Right hindlimb (tissue), 1 donor: ENCODE measurements around the gene ESRRB.

ENCODE experiments used
- DNase-seq: peaks from one replicate; pipeline ENCODE4 v3.0.0-alpha.2; 2018

The ESRRB gene

GRCh38 chr14:76456200-76456599 lies 80.3 kb downstream of the ESRRB start:
- DNase-seq, result no peak

- DNase-seq, result no peak
Measured at GRCh38 chr14:76456891-76457586, 81.1 kb downstream of the ESRRB start.

- no peak for DNase-seq
Measured at GRCh38 chr14:76457841-76458240, 81.9 kb downstream of the ESRRB start.

DNA sequence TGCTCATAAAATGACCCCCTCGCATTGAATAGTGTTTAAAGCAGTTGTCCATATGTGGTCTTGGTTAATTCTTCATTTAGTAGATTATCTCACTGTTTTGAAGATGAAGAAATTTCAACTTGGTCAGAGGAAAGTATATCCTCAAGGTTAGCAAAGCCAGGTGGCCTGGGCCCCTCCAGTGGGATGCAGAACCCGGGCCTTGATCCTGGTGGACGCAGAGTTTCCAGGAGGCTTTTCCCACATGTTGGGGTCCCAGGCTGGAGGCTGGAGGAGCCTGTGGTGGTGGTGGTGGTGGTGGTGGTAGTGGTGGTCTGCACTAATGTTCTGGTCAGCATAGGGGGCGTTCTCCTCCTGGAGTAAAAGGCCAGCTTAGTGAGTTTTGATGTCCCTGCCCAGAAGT lies 85.9 kb downstream of the ESRRB start:
- no peak for DNase-seq

- no peak for DNase-seq
Measured at GRCh38 chr14:76462330-76462729, 86.4 kb downstream of the ESRRB start.

- no peak for DNase-seq
Measured at GRCh38 chr14:76463105-76463504, 87.2 kb downstream of the ESRRB start.

DNA sequence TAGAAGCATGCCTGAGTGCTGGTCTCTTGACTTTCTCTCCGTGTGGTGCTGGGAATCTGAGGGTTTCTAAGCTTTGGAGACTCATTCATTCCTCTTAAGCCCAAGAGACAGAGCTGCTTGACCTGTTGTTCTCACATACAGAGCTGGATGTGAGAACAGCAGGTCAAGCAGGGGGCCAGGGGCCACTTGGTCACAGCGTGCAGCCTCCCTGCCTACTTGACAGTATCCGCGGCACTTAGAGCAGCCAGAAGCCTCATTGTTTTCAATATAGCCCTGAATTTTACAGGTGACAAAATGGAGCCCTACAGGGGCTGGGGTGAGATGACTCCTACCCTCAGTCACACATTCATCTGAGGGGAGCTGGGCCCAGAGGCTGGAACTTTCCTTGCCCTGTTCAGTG lies 88.9 kb downstream of the ESRRB start:
- DNase-seq, result no peak

DNA sequence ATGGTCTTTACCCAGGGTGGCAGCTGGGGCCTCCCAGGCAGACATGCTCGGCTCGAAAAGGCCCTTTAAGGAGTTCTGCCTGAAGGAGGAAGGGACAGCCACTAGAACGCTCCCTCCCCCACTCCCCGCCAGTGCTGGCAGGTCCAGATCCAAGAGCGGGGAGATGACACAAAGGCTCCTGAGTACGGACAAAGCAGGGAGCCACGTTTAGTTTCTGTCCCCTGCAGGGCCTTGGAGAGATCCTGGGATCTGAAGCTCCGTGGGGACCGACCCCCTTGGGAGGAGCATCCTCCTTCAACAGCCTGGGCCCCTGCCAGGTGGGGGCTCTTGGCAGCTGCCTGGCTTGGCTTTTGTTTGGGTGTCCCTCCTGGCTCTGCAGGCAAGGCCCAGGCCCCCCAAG lies 89.7 kb downstream of the ESRRB start:
- no peak for DNase-seq

- peak; percentile 81 for DNase-seq
Measured at GRCh38 chr14:76467711-76468155, 91.8 kb downstream of the ESRRB start.

GRCh38 chr14:76472199-76472723 lies 96.3 kb downstream of the ESRRB start:
- DNase-seq, result no peak

DNA sequence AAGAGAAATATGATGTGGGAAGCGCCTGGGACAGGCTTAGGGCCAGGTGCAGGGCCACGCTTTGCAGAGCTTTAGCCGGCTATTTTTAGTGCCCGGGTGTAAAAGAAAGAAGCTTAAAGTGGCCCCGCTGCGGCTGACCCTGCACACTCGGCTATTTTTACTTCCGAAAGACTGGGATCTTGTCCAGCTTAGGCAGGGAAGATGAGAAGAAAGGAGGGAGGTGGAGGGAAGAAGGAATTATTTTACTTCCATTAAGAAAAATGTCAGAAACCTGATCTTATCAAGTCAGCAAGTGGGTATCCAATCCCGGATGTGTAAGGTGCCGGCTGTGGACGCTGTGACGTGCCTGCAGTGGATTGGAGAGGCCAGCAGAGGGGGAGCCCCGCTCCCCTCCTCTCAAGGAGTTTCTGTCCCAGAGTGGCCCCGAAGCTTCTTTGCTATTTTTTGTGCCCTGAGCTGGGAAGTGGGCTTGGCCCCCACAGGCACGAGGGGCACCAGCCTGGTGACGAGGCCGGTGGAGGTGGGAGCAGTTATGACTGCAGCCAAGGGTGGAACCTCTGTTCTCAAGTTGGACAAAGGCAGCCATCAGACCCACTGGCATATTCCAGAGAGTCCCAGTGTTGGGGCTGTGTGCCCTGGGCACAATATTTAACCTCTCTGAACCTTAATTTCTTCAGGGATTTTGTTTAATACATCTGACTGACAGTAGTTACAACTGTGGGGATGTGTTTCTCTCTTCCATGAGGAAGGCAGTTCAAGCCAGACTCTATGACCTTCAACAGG lies 97.7 kb downstream of the ESRRB start:
- DNase-seq, result peak; percentile 72

GRCh38 chr14:76480426-76480825 lies 104.5 kb downstream of the ESRRB start:
- no peak for DNase-seq

DNA sequence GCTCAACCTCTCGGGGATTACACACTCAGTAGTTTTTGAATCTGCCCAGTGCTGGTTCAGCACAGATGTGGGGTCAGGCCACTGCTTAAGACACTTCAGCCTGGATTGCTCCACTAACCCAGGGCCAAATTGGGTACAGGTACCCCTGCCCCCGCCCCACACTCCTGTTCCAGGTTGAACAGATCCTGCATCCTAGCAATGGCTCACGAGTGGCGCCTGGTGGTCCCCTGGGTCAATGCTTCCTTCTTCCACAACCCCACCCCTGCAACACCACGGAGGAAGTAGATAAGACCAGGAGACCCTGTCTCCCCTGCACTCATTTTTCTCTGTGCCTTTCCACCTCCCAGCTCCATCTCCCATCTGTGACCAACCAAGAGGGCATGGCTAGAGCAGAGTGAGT lies 108.4 kb downstream of the ESRRB start:
- DNase-seq, result no peak

- DNase-seq, result no peak
Measured at GRCh38 chr14:76486251-76486743, 110.4 kb downstream of the ESRRB start.

DNA sequence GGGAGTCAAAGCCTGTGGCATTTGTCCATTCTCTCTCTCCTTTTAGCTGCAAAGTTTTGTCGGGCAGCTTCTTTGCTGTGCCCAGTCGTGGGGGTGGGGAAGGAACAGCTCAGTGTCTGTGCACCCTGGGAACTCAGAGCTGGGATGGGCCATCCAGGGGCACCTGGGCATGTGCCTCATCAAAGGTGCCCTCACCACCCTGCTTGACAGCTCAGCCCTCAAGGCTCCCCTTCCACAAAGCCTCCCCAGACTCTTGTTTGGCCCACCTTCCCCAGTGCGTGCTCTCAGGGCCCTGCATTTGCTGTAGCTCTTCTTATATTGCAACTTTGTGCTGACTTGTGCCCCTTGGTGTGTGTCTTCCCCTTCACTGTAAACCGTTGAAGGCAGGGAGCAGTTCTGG lies 112.6 kb downstream of the ESRRB start:
- DNase-seq, result no peak

GRCh38 chr14:76489667-76490066 lies 113.7 kb downstream of the ESRRB start:
- no peak for DNase-seq

- no peak for DNase-seq
Measured at GRCh38 chr14:76490111-76490510, 114.2 kb downstream of the ESRRB start.

DNA sequence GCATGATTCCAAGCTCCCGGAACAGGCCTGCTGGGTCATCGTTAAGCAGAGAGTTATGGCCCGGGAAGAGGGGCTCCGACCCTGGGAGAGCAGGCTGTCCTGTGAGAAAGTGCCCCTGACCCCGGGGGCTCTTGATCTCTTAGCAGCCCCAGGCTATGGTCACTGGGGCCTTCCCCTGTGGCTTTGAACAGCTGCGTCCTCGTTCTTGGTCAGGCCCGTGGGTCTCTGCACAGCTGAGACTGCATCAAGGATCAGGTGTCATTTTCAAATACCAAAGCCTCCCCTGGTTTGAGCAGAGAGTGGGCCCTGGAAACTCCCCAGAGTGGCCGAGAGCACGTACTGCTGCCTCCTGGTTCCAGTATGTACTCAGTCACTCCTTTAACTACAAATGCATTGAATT lies 114.8 kb downstream of the ESRRB start:
- peak; percentile 31 for DNase-seq

DNA sequence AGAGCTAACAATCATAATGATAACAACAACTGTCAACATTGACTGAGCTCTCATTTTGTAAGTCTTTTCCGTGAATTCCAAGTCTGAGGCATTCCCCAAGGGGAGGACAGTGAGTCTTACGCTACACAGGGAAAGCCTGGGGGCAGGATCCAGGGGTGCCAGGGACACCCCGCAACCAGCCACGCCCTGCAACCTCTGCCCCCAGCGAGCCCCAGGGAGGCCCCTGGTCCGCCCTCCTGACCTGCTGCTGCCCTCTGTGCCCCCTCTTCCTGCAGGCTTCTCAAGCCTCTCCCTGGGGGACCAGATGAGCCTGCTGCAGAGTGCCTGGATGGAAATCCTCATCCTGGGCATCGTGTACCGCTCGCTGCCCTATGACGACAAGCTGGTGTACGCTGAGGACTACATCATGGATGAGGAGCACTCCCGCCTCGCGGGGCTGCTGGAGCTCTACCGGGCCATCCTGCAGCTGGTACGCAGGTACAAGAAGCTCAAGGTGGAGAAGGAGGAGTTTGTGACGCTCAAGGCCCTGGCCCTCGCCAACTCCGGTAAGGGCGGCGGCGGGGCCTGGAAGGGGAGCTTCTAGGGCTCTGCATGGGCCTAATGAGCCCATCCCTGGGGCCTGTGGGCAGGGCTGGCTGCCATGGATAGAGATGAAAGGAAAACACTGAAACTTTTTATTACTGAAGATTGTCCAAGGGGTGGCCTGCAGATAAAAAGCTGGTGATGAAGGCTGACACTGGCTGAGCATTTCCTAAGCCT lies 115.4 kb downstream of the ESRRB start:
- DNase-seq, result no peak

DNA sequence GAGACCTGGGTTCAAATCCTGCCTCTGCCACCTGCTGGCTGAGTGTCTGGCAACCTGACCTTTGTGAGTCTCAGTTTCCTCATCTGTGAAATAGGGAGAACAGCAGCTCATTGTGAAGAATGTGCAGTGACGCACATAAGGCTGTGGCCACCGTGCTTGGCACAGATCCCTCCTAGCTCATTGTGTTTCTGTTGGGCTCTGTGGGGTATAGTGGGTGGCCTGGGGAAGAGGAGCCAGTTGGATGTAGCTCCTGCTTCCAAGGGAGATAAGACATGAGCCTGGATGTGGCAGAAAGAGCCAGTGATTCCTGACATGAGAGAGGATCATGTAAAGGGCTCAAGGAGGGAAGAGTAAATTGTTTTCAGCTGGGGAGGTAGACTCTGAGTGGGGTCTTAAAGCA lies 120.0 kb downstream of the ESRRB start:
- no peak for DNase-seq

DNA sequence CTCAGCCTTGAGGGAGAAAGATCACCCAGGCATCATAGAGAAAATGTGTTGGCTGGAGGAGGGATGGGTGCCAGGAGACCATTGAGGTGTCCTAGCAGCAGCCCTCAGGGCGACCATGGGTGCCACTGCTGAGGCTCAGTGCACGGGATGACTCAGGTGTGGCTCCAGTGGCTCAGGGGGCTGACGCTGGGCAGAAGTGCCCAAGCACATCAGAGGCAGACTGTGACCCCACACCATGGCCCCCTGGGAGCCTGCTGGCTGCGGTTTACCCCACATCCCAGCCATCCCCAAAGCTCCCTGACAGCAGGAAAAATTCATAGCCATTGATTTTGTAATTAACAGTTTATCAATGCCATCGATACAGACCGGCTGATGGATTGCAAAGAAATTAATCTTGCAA lies 120.7 kb downstream of the ESRRB start:
- DNase-seq, result no peak

DNA sequence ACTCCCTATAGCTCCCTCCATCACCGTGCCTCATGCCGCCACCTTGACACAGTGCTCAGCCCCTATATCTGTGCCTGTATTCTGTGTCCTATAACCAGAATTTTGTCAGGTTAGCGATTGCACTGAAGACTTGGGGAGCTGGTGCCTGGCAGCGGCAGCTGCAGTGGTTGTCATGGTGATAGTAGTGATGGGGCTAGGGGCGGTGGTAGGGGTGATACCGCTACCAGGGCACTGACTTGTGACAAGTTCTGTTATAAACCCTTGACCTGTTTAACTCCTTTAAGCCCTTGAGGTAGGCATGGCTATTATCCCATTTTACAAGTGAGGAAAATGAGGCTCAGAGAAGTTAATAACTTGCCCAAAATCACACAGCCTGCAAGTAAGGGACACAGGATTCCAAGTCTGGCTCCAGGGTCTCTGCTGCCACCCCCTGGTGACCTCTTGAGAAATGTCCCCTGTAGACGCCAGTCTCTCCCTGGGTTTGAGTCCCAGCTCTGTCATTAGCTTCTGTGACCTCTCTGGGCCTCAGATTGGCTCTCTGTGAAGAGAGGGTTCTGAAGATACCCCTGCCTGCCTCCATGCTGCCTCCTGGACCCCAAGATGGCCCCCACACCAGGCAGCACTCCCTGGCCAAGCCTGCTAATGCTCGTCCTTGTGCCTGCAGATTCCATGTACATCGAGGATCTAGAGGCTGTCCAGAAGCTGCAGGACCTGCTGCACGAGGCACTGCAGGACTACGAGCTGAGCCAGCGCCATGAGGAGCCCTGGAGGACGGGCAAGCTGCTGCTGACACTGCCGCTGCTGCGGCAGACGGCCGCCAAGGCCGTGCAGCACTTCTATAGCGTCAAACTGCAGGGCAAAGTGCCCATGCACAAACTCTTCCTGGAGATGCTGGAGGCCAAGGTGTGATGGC lies 121.9 kb downstream of the ESRRB start:
- DNase-seq, result no peak
